Mesendoderm (in vitro differentiated cells): ENCODE results near the gene CAPZB.

ENCODE experiments used
- DNase-seq: peaks from one replicate; pipeline ENCODE4 v3.0.0; 2013
- H2AK5ac ChIP-seq: 2 replicates; pipeline ENCODE4 v1.6.1; 2013; ENCODE audit warnings: low read length, inconsistent platforms
- H2BK120ac ChIP-seq: 2 replicates; pipeline ENCODE4 v1.6.1; 2013; ENCODE audit warnings: low read depth, mild to moderate bottlenecking, low read length, moderate library complexity, mixed read lengths
- H2BK15ac ChIP-seq: replicated peaks from 2 replicates; pipeline ENCODE4 v1.6.1; 2013; ENCODE audit warnings: low read depth, mild to moderate bottlenecking, moderate library complexity
- H2BK5ac ChIP-seq: 2 replicates; pipeline ENCODE4 v1.6.1; 2013; ENCODE audit warnings: low read length, inconsistent platforms
- H3K18ac ChIP-seq: 2 replicates; pipeline ENCODE4 v1.6.1; 2013; ENCODE audit warnings: mild to moderate bottlenecking, low read length, mixed read lengths
- H3K23ac ChIP-seq: one replicate; pipeline ENCODE4 v1.6.1; 2013; ENCODE audit warnings: low read length
- H3K27ac ChIP-seq: 2 replicates; pipeline ENCODE4 v1.5.1; 2013; ENCODE audit warnings: low read depth, mild to moderate bottlenecking, inconsistent platforms, low read length, moderate library complexity
- H3K27me3 ChIP-seq: 2 replicates; pipeline ENCODE4 v1.6.1; 2013; ENCODE audit warnings: low read length, control low read depth, mild to moderate bottlenecking, inconsistent platforms; ENCODE audit not compliant: insufficient read depth, poor library complexity
- H3K36me3 ChIP-seq: 2 replicates; pipeline ENCODE4 v1.6.1; 2013; ENCODE audit warnings: low read length, inconsistent platforms; ENCODE audit not compliant: control insufficient read depth, insufficient read depth
- H3K4ac ChIP-seq: one replicate; pipeline ENCODE4 v1.6.1; 2013; ENCODE audit warnings: low read depth, mild to moderate bottlenecking, low read length, moderate library complexity
- H3K4me1 ChIP-seq: 2 replicates; pipeline ENCODE4 v1.6.1; 2013; ENCODE audit warnings: low read depth, low read length, inconsistent platforms; ENCODE audit not compliant: control insufficient read depth
- H3K4me2 ChIP-seq: 2 replicates; pipeline ENCODE4 v1.6.1; 2013; ENCODE audit warnings: low read length
- H3K4me3 ChIP-seq: 2 replicates; pipeline ENCODE4 v1.5.1; 2013; ENCODE audit warnings: mild to moderate bottlenecking, low read length
- H3K56ac ChIP-seq: one replicate; pipeline ENCODE4 v1.6.1; 2013; ENCODE audit warnings: low read length
- H3K79me1 ChIP-seq: 2 replicates; pipeline ENCODE4 v1.6.1; 2013; ENCODE audit warnings: low read length, inconsistent platforms
- H3K79me2 ChIP-seq: 2 replicates; pipeline ENCODE4 v1.6.1; 2013; ENCODE audit warnings: mild to moderate bottlenecking, low read length; ENCODE audit not compliant: control insufficient read depth, insufficient read depth
- H3K9ac ChIP-seq: 2 replicates; pipeline ENCODE4 v1.6.1; 2013; ENCODE audit warnings: low read length, inconsistent platforms
- H4K5ac ChIP-seq: one replicate; pipeline ENCODE4 v1.6.1; 2013; ENCODE audit warnings: low read length
- H4K8ac ChIP-seq: one replicate; pipeline ENCODE4 v1.6.1; 2013; ENCODE audit warnings: low read depth, mild to moderate bottlenecking, control low read depth, low read length, moderate library complexity
- WGBS: extraction: QIAGEN DNeasy Blood & Tissue Kit; methylation state at CpG from one replicate; pipeline ENCODE4 v1.1.7; 2013; ENCODE audit warnings: low lambda C conversion rate, missing lambda C conversion rate; ENCODE audit not compliant: insufficient coverage; ENCODE audit errors: extremely low coverage; 5-methylcytosine and 5-hydroxymethylcytosine counted together

Gene CAPZB

GRCh38 chr1:19391596-19391981, 93.8 kb downstream of the CAPZB start:
- no peak overlapping the region for H3K27ac ChIP-seq

DNA sequence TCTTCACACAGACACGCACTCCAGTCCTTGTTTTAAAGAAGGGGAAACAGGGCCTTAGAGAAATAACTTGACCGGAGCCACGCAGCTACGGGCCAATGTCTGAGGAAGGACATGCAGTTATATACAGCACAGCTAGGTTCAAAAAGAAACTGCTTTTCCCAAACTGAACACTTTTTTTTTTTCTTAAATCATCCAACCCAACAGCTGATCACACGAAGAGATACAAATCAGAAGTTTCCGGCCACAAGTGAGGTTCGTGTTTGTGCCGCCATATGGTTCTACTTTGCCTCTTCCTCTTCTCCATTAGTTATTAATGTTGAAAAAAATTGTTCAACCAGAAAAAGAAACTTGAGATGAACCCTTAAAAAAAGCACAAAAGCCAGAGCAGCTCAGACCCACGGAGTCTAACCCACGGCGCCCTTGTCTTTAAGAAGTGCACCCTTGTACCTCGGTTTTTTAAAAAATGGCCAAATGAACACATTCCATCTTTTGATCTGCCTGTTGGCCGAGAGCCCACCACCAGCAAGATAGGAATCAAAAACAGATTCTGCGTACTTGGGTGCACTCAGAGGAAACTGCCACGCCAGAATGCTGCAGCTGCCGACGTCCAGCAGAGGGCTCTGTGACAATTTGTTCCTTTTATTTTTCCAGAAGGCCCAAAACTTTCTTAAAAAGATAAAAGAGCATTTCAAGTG, 94.3 kb downstream of the CAPZB start:
- DNase-seq = peak; percentile 42
- H2BK15ac ChIP-seq = no peak overlapping the region
- no peak overlapping the region for H3K4ac ChIP-seq
- peaks cover 52% of the 10 kb centered on the region for H3K79me1 ChIP-seq
- no peak overlapping the region for H4K8ac ChIP-seq
- H3K4me2 ChIP-seq = no peak overlapping the region
- no peaks in the 10 kb centered on the region for H3K36me3 ChIP-seq
- no peak overlapping the region for H3K18ac ChIP-seq
- H3K27ac ChIP-seq = no peak overlapping the region
- H2BK5ac ChIP-seq = no peak overlapping the region
- H4K5ac ChIP-seq = no peak overlapping the region
- no peak overlapping the region for H3K23ac ChIP-seq
- no peak overlapping the region for H3K9ac ChIP-seq
- no peaks in the 10 kb centered on the region for H3K4me1 ChIP-seq
- H3K27me3 ChIP-seq = no peaks in the 10 kb centered on the region
- H2BK120ac ChIP-seq = no peak overlapping the region
- no peak overlapping the region for H3K4me3 ChIP-seq
- WGBS = no CpG with 5 or more reads among the region's 17 CpGs
- no peak overlapping the region for H2AK5ac ChIP-seq
- H3K56ac ChIP-seq = no peak overlapping the region
- peaks cover 37% of the 10 kb centered on the region for H3K79me2 ChIP-seq

More at GRCh38 chr1:19391596-19391981, 93.8 kb downstream of the CAPZB start:
- no peak overlapping the region for H2BK15ac ChIP-seq
- H3K4me1 ChIP-seq = no peaks in the 10 kb centered on the region
- H3K36me3 ChIP-seq = no peaks in the 10 kb centered on the region
- no peak overlapping the region for H3K4ac ChIP-seq
- no peak overlapping the region for H2AK5ac ChIP-seq
- peaks cover 40% of the 10 kb centered on the region for H3K79me2 ChIP-seq
- H3K4me3 ChIP-seq = no peak overlapping the region
- no peak overlapping the region for H3K56ac ChIP-seq
- no peak overlapping the region for H4K5ac ChIP-seq
- WGBS = no CpG with 5 or more reads among the region's 10 CpGs
- H3K9ac ChIP-seq = no peak overlapping the region
- H4K8ac ChIP-seq = no peak overlapping the region
- H2BK120ac ChIP-seq = no peak overlapping the region
- no peak overlapping the region for H3K23ac ChIP-seq
- H2BK5ac ChIP-seq = no peak overlapping the region
- H3K27me3 ChIP-seq = no peaks in the 10 kb centered on the region
- H3K18ac ChIP-seq = no peak overlapping the region
- peaks cover 53% of the 10 kb centered on the region for H3K79me1 ChIP-seq
- DNase-seq = no peak
- H3K4me2 ChIP-seq = no peak overlapping the region

DNA sequence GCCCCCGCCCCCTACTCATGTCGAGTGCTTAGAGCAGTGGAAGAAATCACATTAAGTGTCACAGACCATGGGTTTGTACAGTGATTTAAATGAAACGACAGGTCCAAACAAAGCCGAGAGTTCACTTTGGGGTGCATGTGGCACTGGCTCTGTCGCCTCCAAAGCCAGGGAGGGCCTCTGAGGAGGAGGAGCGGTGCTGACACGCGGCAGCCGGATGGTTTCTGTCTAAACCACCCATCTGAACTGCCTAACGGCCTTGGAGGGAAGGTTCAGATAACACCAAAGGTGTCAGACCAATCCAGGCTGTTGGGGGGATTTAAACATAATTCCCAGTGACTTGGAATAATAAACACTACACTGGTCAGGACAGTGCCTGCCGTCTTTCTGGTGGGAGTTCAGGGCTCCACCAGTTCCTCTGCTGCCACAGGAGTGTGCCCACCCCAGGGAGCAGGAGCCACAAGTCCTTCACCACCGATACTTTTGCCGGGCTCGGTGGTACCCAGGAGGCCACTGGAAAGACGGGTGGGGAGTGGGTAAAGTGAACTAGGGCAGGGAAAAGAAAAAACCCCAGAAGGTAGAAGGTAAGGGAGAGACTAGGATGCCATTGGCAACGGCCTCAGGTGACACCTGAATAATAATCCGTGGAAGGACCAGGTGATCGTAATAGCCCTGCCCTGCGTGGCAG, 95.0 kb downstream of the CAPZB start:
- Histone ChIP-seq H3K4me3 (no peak overlapping the region), H2BK120ac (no peak overlapping the region), H3K4me2 (no peak overlapping the region), H3K4ac (no peak overlapping the region), H3K18ac (no peak overlapping the region), H3K79me1 (peaks cover 49% of the 10 kb centered on the region), H2AK5ac (no peak overlapping the region), H4K8ac (no peak overlapping the region), H3K56ac (no peak overlapping the region), H3K36me3 (no peaks in the 10 kb centered on the region), H3K4me1 (no peaks in the 10 kb centered on the region), H2BK5ac (no peak overlapping the region), H3K27me3 (no peaks in the 10 kb centered on the region), H3K9ac (no peak overlapping the region), H3K23ac (no peak overlapping the region), H2BK15ac (no peak overlapping the region), H3K79me2 (peaks cover 34% of the 10 kb centered on the region), H3K27ac (no peak overlapping the region), H4K5ac (no peak overlapping the region)
- WGBS = no CpG with 5 or more reads among the region's 19 CpGs
- no peak for DNase-seq

- no peak overlapping the region for H3K4me2 ChIP-seq
- no peak overlapping the region for H4K8ac ChIP-seq
- H3K23ac ChIP-seq = no peak overlapping the region
- no peak overlapping the region for H2AK5ac ChIP-seq
- no peak overlapping the region for H3K4me3 ChIP-seq
- no peaks in the 10 kb centered on the region for H3K27me3 ChIP-seq
- H3K4me1 ChIP-seq = no peaks in the 10 kb centered on the region
- no peak overlapping the region for H2BK15ac ChIP-seq
- H3K56ac ChIP-seq = no peak overlapping the region
- H3K4ac ChIP-seq = no peak overlapping the region
- peaks cover 30% of the 10 kb centered on the region for H3K79me2 ChIP-seq
- no peak overlapping the region for H2BK5ac ChIP-seq
- H4K5ac ChIP-seq = no peak overlapping the region
- no peak overlapping the region for H3K9ac ChIP-seq
- no CpG with 5 or more reads among the region's 9 CpGs for WGBS
- H2BK120ac ChIP-seq = no peak overlapping the region
- no peak overlapping the region for H3K27ac ChIP-seq
- no peak for DNase-seq
- H3K18ac ChIP-seq = no peak overlapping the region
- no peaks in the 10 kb centered on the region for H3K36me3 ChIP-seq
- peaks cover 47% of the 10 kb centered on the region for H3K79me1 ChIP-seq
Measured at GRCh38 chr1:19388980-19389379, 96.4 kb downstream of the CAPZB start.

DNA sequence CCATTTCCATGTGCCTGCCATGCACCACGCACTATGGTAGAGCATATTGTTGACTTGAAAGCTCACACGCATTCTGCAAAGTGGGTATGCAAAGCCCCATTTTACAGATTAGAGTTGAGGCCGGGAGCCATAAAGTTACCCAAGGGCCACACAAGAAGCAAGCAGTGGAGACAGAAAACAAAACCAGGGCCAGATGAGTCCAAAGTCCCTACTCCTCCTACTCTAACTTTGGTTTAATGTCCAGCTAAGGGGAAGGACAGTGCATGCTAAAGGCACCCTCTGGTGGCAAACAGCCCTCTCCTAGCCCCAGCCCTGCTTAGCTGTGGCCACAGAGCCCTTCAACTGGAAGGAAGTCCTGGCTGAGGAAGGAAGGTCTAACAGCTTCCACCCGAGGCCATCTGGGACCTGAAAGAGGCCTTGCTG, 98.3 kb downstream of the CAPZB start:
- Histone ChIP-seq H3K4me2 (no peak overlapping the region), H3K79me1 (peaks cover 41% of the 10 kb centered on the region), H2AK5ac (no peak overlapping the region), H3K36me3 (peaks cover 2% of the 10 kb centered on the region), H3K18ac (no peak overlapping the region), H3K9ac (no peak overlapping the region), H4K5ac (no peak overlapping the region), H3K56ac (no peak overlapping the region), H3K23ac (no peak overlapping the region), H3K4me1 (no peaks in the 10 kb centered on the region), H2BK5ac (no peak overlapping the region), H3K27ac (no peak overlapping the region), H2BK120ac (no peak overlapping the region), H3K27me3 (no peaks in the 10 kb centered on the region), H3K4ac (no peak overlapping the region), H3K4me3 (no peak overlapping the region), H3K79me2 (peaks cover 21% of the 10 kb centered on the region), H2BK15ac (no peak overlapping the region), H4K8ac (no peak overlapping the region)
- no peak for DNase-seq
- no CpG with 5 or more reads among the region's 4 CpGs for WGBS
